GM21529 (cell line): ENCODE data around the gene FAM120B.

Experiments used
- ATAC-seq: cut with Tn5 transposase; IDR thresholded peaks from one replicate; pipeline ENCODE4 v1.9.1; 2021; ENCODE audit not compliant: unreplicated experiment

The FAM120B gene

DNA sequence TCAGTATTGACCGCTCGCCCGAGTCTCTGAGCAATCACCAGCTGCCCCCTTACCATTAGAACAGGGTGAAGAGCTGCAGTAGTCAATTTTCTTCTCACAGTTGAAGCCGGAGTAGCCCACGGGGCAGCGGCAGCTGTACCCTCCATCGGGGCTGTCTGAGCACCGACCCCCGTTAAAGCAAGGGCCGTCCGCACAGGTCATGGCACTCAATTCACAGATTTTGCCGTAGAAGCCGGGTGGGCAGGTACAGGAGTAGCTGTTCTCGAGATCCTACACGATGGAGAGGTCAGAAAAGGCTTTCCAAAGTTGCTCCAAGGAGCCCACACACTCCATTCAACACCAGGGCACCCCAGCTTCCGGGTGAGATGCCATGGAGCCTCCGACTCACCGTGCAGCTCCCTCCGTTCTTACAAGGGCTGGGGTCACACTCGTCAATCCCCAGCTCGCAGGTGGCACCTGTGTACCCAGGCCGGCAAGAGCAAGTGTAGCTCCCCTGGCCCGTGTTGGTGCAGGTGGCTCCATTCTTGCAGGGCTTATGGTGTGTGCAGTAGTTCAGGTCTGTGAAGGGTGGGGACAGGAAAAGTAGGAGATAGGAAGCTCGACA is 21.6 kb upstream of the FAM120B start:
- ATAC-seq = no peak

GRCh38 chr6:170285482-170285881 is 21.1 kb upstream of the FAM120B start:
- no peak for ATAC-seq

- ATAC-seq = no peak
These were observed 20.2 kb upstream of the FAM120B start for GRCh38 chr6:170286246-170286933.

DNA sequence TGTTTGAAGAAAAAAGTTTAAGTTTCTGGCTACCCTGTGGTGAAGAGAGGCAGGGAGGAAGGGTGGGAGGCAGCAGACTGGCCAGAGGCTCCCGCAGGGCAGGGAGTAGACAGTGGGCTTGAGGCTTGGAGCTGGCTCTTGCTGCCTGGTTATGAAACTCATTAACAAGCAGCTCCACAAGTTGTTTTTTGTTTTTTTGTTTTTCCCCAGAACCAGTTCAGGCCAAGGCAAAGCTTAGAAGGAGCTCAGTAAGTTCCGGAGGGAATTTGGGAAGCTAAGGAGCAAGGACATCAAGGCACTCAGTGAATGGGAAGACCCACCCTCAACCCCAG is 19.7 kb upstream of the FAM120B start:
- no peak for ATAC-seq

DNA sequence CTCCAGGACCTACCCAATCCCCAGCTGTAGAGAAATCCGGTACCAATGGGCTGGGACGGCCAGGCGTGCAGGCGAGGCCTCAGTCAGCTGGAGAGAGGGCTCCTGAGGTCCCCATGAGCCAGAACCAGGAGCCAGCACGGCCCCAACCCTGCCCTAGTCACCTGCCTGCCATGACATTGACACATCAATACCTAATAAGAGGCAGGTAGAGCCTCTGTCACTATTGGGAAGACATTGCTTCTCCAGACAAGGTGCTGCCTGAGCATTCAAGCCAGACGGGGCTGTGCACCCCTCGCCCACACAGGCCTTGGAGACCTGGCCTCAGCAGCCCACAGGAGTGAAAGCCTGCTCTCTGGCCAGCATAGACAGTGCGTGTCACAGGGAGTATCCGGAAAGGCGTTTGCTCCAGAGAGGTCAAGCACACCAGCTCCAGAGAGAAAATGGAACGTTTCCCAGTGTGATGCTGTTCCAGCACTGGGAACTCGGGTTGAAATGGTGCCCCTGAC is 19.1 kb upstream of the FAM120B start:
- no peak for ATAC-seq

- no peak for ATAC-seq
These were observed 18.4 kb upstream of the FAM120B start for GRCh38 chr6:170288091-170288631.

GRCh38 chr6:170288852-170289179 is 17.7 kb upstream of the FAM120B start:
- no peak for ATAC-seq

DNA sequence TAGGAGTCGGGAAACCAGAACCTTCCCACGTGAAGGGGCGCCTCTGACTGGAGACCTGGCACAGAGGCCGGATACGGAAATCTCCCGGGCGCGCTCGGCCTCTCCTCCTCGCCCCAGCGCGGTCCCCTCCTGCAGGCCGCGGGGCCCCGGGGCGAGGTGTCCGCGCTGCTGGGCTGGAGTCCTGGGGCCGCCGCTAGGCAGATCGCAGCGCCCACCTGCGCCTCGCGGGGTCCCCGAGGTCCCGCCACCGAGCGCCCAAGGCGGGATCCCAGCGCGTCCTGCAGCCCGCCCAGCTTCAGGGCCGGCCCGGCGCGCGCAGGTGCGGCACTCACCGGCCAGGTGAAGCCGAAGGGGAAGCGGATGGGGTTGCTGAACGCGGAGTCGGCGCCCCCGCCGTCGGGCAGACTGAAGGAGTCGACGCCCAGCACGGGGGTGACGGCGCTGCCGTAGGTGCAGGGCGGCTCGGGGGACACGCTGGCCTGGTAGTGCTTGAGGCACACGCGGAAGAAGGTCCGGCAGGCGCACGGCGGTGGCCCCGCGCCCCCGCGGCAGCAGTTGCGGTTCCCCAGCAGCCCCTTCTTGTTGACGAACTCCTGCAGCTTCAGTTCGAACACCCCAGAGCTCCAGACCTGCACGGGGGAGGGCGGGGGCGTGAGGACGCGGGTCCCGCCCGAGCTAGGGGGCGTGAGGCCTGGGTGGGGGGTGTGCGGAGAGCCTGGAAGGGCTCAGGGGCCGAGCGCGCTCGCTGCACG is 17.2 kb upstream of the FAM120B start:
- ATAC-seq = no peak

DNA sequence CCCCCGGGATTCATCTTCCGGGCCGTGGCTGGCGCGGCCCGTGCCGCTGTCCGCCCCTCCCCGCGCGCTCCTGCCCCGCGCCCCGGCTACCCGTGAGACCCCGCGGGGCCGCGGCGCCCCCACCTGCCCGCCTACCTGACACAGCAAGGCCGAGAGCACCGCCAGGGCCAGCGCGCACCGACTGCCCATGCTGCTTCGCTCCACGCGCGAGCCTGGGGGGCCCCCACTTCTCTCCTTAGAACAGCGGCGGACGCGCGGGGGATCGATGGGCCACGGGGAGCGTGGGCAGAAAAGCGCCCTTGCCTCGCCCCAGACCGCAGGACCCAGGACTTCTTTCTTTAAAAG is 16.6 kb upstream of the FAM120B start:
- no peak for ATAC-seq

GRCh38 chr6:170290296-170291128 is 16.0 kb upstream of the FAM120B start, which contains the start of gene DLL1:
DLL1 (minus strand) TSS chr6:170291078; CDS start chr6:170290139, 939 bp downstream.
- ATAC-seq = peak; percentile 25

GRCh38 chr6:170291271-170292110 is 15.1 kb upstream of the FAM120B start:
- ATAC-seq = peak; percentile 40

GRCh38 chr6:170292111-170292406 is 14.5 kb upstream of the FAM120B start:
- ATAC-seq = no peak

- ATAC-seq = no peak
These were observed 14.0 kb upstream of the FAM120B start for GRCh38 chr6:170292407-170293158.

DNA sequence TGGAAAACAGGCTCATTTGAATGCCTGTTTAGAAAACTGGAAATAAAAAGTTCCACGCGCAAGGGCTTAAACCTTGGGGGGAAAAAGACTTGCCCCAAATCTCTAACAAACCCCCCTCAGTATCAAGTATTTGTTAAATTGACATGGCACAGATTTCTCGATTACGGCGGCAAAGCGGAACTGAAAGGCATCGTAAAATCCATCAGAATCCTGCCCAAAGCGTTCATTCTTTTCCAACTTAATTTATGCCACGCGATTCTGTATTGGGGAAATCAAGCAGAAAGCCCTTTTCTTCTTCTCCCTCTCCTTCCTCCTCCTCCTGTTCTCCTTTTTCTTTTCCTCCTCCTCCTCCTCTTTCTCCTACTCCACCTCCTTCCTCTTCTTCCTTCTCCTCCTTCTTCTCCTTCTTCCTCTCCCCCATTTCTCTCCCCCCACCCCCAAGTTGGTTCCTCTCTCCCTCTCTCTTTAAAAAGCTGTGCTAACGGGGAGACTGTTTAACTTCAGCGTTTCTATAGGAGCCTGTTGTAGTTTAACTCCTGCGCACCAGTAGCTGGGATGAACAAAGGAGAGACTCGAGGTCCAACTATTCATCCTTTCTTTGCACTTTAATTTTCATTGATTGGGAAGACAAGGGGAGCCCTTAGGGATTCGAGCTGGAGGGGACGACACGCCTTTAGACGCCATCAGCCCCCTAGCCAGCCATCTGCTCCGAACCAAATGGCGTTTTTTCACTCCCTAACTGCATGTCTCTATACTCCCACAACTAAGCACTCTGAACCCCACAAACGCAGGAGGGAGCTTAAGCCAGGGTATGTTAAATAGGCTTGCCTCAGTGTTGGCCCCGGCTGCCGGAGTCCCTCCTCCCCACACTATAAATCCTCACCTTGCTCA is 13.0 kb upstream of the FAM120B start:
- ATAC-seq = no peak

GRCh38 chr6:170294298-170294730 is 12.2 kb upstream of the FAM120B start:
- no peak for ATAC-seq

GRCh38 chr6:170294813-170295509 is 11.6 kb upstream of the FAM120B start:
- no peak for ATAC-seq

DNA sequence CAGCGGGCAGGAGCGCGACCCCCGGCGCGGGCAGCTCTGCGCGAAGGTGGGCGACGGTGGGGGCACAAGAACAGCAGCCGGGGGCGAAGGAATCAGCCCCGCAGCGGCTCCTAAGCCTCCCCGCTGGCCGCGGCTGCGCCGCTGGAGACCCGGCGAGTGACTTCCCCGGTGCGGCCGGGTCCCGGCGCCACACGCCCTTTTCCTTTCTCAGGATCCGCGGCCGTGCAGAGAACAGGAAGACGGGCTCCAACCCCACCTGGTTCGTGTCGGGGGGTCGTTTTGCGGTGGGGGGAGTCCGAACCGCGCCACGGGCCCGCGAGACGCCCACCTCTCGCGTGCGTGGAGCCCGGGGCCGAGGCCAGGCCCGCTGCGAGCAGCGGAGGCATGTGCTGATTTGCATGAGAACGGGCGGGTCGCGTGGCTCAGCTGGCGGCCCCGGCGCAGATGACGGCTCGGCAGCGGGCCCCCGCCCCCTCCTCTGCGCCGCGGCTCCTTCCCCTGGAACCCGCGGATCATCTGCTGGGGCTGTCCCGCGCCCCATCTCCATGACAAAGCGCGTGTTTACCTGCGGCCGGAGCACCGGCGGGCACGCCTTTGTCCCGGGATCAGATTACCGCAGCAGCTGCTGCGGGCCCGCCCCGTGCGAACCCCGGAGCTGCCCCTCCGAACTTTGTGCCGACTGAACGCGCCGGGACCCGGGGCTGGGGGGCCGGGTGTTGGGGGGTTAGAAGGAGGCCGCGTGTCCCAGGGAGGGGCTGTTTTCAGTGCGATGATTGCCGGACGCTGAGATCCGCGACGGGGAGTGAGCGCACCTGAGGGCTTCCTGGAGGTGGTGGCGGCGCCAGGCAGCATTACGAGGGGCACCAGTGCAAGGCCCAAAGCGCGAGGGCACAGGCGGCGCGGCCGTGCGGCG is 10.8 kb upstream of the FAM120B start:
- ATAC-seq = peak; percentile 36
